Neutrophil (primary cell): ENCODE data around the gene TENT5C.

Source experiments
- H3K27ac ChIP-seq: fragments of 200-600 bp; sonication (generic); 2 replicates; pipeline ENCODE4 v1.5.1; 2016; ENCODE audit warnings: mild to moderate bottlenecking, moderate library complexity
- H3K27me3 ChIP-seq: fragments of 200-600 bp; sonication (generic); 2 replicates; pipeline ENCODE4 v1.6.0; 2016; ENCODE audit warnings: mild to moderate bottlenecking
- H3K36me3 ChIP-seq: fragments of 200-600 bp; sonication (generic); 2 replicates; pipeline ENCODE4 v1.5.1; 2017
- H3K4me1 ChIP-seq, 2 experiments: fragments of 200-600 bp in 1 of 2; sonication (generic) in 1 of 2; 1 replicate in 1 of 2; 2 replicates in 1 of 2; pipeline versions ENCODE4 v1.5.1 to v1.6.1; 2013 to 2016; ENCODE audit warnings: low read depth in 1 of 2, low read length in 1 of 2, mild to moderate bottlenecking in 1 of 2, moderate library complexity in 1 of 2; ENCODE audit not compliant: control insufficient read depth in 1 of 2, insufficient read depth in 1 of 2
- H3K4me3 ChIP-seq, 2 experiments: fragments of 200-600 bp in 1 of 2; sonication (generic) in 1 of 2; 1 replicate in 1 of 2; 2 replicates in 1 of 2; pipeline ENCODE4 v1.5.1; 2013 to 2016; ENCODE audit warnings: low read depth in 1 of 2, low read length in 1 of 2, mild to moderate bottlenecking in 1 of 2, moderate library complexity in 1 of 2
- H3K9me3 ChIP-seq: fragments of 200-600 bp; sonication (generic); 2 replicates; pipeline ENCODE4 v1.5.1; 2016
- TF ChIP-seq, protein P1 (sequence below): fragments of 200-600 bp; sonication (generic); IDR thresholded peaks from 2 replicates; pipeline ENCODE4 v1.5.1; 2016; ENCODE audit warnings: antibody characterized with exemption

TENT5C gene

DNA sequence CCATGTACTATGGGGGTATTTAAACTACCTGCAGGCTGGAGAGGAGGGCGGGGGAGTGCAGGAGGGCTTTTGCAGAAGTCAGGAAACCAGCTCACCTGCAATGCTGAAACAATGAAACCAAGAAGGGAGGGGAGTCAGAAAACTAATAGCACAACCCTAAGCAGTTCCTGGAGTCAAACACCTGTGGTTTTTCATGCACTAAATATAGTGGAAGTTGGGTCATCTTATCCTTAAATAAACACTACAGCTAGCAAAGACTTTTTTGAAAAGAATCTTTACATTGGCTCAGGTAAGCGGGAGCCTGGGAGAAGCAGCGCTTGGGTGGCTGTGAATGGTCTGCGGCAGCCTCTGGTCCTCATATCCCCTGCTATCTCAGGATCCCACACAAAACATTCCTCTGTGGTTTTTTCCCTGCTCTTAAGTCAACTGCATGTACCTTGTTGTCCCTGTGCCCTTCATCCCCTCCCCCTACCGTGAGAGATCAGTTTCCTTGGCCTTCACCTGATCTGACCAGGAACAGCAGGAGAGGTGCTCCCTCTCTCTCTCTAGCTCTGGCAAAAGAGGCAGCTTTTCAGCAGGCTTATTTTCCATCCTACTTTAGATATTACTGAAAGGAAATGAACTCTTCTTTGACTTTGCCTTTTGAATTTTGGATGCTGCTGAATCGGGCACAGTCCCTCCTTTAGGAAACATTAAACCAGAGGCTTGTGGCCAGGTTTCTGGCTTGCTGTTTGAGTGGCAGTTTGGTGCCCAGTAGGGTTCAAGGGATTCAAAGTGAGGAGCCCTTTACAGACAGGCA lies 26.6 kb downstream of the TENT5C start:
- H3K4me1 ChIP-seq: peaks cover 0 to 4% of the 10 kb centered on the region in 2 experiments
- no peaks in the 10 kb centered on the region for H3K36me3 ChIP-seq
- H3K27me3 ChIP-seq: no peaks in the 10 kb centered on the region

DNA sequence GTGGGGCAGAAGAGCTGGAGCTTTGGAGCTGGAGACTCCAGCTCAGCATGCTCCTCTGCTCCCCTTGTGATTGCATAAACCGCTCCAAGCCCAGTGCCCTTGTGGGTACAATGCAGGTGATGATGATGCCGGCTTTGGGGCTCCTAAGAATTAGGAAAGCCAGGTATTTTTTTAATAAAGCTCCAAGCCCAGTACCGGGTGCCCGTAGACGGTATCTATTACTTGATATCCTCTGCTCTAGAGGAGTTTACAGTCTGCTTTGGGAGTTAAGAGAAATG lies 27.2 kb downstream of the TENT5C start:
- Histone ChIP-seq H3K4me3 (no peak overlapping the region), H3K4me1 (no peaks in the 10 kb centered on the region), H3K27me3 (no peaks in the 10 kb centered on the region), H3K36me3 (no peaks in the 10 kb centered on the region), H3K9me3 (no peaks in the 10 kb centered on the region), H3K27ac (no peak overlapping the region)
- TF ChIP-seq, protein P1, sequence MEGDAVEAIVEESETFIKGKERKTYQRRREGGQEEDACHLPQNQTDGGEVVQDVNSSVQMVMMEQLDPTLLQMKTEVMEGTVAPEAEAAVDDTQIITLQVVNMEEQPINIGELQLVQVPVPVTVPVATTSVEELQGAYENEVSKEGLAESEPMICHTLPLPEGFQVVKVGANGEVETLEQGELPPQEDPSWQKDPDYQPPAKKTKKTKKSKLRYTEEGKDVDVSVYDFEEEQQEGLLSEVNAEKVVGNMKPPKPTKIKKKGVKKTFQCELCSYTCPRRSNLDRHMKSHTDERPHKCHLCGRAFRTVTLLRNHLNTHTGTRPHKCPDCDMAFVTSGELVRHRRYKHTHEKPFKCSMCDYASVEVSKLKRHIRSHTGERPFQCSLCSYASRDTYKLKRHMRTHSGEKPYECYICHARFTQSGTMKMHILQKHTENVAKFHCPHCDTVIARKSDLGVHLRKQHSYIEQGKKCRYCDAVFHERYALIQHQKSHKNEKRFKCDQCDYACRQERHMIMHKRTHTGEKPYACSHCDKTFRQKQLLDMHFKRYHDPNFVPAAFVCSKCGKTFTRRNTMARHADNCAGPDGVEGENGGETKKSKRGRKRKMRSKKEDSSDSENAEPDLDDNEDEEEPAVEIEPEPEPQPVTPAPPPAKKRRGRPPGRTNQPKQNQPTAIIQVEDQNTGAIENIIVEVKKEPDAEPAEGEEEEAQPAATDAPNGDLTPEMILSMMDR: no peak

More for the DNA sequence above, 26.6 kb downstream of the TENT5C start:
- Histone ChIP-seq H3K27ac (no peak overlapping the region), H3K4me3 (no peak overlapping the region), H3K9me3 (no peaks in the 10 kb centered on the region)
- TF ChIP-seq, protein P1: no peak

DNA sequence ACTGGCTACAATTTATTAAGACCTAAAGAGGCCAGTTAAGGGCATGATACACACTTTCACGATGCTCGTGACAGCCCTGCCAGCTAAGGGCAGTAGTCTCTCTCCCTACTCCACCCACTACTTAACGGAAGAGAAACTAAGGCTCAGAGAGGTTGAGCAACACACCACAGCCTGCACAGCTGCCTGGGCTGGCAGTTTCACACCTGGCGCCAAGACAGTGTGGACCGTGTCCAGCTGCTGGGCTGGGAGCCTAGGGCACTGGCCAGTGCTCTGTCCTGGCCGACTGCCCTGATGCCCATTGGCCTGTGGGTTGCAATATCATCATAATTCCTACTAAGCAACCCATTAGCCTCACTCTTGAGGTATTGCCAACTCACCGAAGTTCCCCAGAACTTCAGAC lies 27.6 kb downstream of the TENT5C start:
- Histone ChIP-seq H3K9me3 (no peaks in the 10 kb centered on the region), H3K27me3 (no peaks in the 10 kb centered on the region), H3K4me1 (no peaks in the 10 kb centered on the region), H3K27ac (no peak overlapping the region), H3K36me3 (no peaks in the 10 kb centered on the region), H3K4me3 (no peak overlapping the region)
- TF ChIP-seq, protein P1: no peak

DNA sequence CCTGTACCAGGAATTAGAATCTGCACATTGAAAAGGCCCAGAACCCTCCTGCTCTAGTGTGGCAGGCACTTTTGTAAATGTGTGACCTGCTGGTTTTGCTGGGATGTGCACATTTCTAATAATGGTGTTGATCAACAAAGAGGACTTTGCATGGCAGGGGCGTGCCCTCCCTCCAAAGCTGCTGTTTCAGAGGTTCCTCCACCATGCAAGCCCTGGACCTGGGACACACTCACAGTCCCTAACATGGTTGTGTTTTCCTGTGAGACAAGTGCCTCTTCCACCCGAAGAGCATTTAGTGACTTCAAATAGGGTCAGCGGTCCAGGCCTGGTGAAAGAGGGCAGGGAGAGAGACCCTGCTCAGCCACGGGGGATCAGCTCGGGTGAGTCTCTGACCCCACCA lies 28.1 kb downstream of the TENT5C start:
- TF ChIP-seq, protein P1: no peak
- Histone ChIP-seq H3K27me3 (no peaks in the 10 kb centered on the region), H3K27ac (no peak overlapping the region), H3K36me3 (no peaks in the 10 kb centered on the region), H3K9me3 (no peaks in the 10 kb centered on the region), H3K4me1 (no peaks in the 10 kb centered on the region), H3K4me3 (no peak overlapping the region)

DNA sequence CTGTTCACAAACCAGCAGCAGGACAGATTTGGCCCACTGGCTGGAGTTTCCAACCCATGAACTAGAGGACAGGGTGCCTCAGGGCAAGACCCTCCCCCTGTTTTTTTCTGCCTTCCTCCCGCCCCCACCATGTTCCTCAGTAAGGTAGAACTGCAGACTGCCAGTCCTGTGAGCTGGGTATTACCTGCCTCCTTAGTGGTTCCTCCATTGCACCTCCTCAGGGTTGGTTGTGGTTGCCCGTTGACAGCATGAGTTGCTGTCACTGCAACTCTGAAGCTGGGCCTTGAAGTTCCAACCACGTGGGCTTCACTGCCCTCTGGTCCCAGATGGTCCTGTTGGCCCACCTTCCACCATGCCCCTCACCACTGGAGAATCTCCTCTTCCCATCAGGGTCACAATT lies 28.8 kb downstream of the TENT5C start:
- Histone ChIP-seq H3K9me3 (no peaks in the 10 kb centered on the region), H3K27me3 (no peaks in the 10 kb centered on the region), H3K27ac (no peak overlapping the region), H3K36me3 (no peaks in the 10 kb centered on the region), H3K4me3 (no peak overlapping the region), H3K4me1 (no peaks in the 10 kb centered on the region)
- TF ChIP-seq, protein P1: no peak

DNA sequence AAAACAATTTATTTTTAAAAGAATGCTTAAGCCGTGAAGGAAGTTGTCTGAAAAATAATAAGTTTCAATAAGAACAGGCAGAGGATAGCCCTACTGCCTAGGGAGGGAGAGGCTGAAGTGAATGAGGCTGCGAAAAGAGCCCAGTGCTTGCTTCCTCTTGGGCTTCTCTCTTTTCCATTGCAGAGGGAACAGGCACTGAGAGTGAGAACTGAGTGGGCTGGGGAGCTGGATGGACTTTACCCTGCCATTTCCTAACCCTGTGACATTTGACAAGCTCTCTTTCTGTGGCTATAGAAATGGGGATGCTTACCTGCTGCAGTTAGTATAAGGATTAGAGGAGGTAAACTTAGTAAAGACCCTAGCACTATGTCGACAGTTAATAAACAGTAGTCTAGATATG lies 30.0 kb downstream of the TENT5C start:
- Histone ChIP-seq H3K9me3 (no peaks in the 10 kb centered on the region), H3K27me3 (no peaks in the 10 kb centered on the region), H3K4me3 (no peak overlapping the region), H3K36me3 (no peaks in the 10 kb centered on the region), H3K27ac (no peak overlapping the region), H3K4me1 (no peaks in the 10 kb centered on the region)
- TF ChIP-seq, protein P1: no peak
